Measurements from ENCODE around the gene OMD.

The OMD gene, protein sequence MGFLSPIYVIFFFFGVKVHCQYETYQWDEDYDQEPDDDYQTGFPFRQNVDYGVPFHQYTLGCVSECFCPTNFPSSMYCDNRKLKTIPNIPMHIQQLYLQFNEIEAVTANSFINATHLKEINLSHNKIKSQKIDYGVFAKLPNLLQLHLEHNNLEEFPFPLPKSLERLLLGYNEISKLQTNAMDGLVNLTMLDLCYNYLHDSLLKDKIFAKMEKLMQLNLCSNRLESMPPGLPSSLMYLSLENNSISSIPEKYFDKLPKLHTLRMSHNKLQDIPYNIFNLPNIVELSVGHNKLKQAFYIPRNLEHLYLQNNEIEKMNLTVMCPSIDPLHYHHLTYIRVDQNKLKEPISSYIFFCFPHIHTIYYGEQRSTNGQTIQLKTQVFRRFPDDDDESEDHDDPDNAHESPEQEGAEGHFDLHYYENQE

DNA sequence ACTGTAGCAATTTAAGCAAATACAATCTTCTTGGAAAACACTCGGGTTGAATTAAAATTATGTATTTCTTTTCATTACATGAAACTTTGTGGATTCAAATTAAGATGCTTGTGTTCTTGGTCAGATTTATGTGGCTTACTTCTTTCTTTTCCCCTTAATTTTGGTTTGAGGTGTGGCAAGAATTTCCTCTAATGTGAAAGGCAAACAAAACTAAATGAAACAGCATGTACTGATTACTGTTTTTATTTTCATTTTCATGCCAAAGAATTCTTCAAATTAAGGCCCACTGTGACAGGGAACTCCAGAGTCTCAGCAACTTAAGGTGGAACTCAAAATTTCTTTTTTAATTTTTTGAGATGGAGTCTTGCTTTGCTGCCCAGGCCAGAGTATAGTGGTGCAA, at the start of gene OMD:
TSS of gene OMD (minus strand) at position 132 of the 400 bp plus-strand sequence. CDS start 6,913 bp downstream, outside the sequence.
- peak; percentile 60 for DNase-seq (ENCODE audit: low read depth)

DNA sequence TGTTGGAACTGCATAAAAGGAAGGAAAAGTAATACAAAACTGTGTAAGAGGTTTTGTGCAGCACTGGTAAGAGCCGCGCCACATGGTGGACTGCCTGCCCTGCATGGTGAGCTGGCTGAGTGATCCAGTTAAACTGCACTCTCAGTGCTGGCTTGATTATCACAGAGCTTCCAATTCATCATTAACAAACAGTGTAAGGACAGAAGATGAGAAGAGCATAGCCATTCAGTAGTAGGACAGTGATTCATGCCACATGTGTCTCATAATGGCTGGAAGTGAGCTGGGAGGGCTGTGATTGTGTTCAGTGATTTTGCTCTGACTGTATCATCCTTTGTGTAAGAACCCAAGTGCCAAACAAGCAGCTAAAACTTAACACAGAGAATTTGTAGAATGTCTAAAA, 43.9 kb upstream of the OMD start:
- DNase-seq (ENCODE audit: low read depth), result peak; percentile 52

DNA sequence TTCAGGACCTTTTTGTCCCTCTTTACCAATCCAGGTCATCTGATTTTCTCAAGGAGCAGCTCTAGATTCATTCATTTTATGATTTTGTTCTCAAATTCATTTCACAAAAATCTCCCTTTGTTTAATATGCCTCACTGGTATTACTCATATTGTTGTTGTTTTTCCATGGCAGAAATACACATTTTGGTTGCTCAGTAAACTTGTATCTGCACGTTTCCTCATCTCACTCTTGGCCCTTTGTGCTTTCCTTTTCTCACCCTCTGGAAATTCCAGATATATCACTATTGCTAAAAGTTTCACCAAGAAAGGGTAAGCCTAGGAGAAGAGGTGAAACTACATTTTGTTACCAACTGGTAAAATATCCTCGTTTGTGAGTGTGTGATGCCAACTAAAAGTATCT, 43.2 kb upstream of the OMD start:
- DNase-seq (ENCODE audit: low read depth), result no peak

DNA sequence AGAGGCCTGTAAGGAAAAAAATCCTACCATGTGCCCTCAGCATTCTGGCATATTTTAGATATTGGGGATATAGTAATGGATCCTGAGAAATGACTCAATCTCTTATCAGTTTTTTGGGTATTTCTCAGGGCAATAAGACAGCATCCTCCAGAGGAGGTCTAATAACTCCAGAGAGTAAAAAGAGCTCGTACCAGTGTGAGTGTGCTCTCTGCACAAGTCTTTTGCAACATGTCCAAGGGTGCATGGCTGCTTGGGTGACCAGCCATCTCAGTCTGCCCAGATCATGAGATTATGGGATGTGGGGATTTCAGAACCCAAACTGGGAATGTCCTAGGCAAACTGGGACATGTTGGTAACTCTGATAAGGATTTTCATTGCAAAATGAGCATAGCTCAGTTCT, 42.8 kb upstream of the OMD start:
- no peak for DNase-seq (ENCODE audit: low read depth)

DNA sequence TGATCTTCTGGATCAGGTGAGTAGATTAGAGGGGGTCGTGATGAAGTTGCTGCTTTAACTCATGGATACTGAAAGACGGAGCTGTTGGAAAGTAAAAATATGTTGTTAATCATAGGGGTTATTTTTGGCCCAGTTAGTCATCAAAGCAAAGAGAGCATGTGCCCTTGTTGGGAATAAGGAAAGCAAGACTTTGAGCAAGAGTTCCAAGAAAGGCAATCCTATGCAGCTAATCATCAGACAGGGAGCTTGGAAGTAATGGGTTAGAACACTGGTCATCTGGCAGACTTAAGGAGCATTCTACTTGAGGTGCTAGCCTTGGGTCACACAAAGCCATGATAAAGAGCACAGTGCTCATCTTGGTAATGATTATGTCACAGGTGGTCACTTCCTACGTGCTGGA, 39.7 kb upstream of the OMD start:
- peak; percentile 92 for DNase-seq (ENCODE audit: low read depth)

DNA sequence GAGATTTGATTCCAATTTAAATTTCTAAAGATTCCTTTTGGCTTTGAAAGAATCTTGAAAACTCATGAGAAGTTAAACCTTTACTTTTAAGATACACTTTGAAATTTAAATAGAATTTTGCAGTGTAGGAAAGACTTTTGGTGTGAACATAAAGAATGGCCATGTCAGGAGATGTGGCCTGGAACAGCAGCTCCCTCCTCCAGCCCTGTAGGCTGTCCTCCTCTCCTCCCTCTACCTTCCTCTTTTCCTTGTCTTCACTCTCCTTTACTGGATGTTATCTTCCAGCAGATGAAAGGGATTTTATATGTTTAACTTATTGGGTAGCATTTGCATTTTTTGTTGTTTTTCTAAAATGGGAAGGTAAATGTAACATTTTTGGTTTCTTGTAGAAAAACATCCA, 39.1 kb upstream of the OMD start:
- DNase-seq (ENCODE audit: low read depth), result no peak

DNA sequence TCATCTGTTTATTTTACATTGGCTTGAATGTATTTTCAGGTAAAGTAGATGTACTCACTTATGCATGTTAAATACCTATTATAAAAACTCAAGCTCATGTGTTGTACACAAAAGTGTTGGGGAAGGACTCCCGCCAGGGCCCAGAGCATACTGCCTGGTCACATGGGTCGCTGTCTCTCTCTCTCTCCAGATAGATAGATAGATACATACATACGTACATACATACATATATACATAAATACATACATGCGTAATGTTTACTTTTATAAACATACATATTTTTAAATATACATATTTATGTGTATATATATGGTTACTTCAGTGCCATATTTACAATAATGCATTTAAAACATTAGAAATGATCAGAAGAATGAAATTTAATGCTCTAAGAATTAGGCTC, 33.3 kb upstream of the OMD start:
- no peak for DNase-seq (ENCODE audit: low read depth)

DNA sequence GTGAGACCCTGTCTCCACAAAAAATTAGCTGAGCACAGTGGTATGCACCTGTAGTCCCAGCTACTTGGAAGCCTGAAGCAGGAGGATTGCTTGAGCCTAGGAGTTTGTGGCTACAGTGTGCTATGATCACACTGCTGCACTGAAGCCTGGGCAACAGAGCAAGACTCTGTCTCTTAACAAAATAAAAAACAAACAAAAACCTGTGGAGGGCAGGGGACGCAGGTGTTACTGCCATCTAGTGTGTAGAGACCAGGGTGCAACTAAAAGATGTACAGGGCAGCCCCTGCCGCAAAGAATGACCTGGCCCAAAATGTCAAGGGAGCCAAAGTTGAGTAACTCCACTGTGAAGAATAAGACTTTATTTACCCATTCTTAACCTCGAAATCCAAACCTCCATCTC, 30.9 kb upstream of the OMD start:
- no peak for DNase-seq (ENCODE audit: low read depth)

DNA sequence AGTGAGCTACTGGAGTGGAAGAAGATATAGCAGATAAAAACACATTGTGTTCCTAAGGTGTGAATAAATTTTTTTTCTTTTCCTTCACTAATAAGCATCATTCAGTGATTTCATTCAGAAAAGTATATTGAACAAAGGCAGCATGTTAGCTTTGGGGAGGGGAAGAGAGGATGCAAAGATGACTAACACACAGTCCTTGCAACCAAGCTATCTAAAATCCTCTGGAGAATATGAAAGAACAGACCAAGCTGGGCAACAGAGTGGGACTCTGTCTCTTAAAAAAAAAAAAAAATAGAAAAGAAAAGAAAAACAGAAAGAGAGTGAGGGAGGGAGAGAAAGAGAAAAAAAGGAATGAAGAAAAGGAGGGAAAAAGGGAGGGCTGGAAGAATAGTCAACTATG, 22.3 kb upstream of the OMD start:
- DNase-seq (ENCODE audit: low read depth), result no peak

DNA sequence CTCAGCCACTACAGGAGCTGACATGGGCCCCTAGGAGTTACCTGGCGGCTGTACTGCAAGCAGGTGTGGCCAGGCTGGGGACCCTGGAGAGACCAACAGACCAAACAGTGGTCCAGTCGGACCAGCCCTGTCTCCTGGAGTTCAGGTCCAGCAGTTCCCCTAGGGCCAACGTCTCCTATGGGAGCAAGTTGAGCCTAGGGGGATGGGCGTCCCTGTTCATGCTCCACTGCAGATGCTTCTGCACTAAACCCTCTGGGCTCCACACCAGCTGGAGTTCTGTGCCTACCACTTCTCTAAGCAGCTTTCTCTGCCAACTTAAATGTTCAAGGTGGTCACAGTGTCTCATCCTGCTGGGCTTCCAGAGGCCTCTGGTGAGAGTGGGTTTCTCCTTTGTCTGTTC, 20.6 kb upstream of the OMD start:
- DNase-seq (ENCODE audit: low read depth), result no peak

DNA sequence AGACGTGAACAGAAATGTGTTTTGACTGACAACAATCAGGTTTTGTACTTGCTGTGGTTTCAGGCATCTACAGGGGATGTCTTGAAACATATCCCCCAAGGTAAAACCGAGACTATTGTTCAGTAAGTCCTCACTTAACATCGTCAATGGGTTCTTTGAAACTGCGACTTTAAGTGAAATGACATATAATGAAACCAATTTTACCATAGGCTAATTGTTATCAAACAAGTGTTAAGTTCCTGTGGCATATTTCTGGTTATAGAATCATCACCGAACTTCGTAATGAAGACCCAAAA, 16.4 kb upstream of the OMD start:
- no peak for DNase-seq (ENCODE audit: low read depth)

DNA sequence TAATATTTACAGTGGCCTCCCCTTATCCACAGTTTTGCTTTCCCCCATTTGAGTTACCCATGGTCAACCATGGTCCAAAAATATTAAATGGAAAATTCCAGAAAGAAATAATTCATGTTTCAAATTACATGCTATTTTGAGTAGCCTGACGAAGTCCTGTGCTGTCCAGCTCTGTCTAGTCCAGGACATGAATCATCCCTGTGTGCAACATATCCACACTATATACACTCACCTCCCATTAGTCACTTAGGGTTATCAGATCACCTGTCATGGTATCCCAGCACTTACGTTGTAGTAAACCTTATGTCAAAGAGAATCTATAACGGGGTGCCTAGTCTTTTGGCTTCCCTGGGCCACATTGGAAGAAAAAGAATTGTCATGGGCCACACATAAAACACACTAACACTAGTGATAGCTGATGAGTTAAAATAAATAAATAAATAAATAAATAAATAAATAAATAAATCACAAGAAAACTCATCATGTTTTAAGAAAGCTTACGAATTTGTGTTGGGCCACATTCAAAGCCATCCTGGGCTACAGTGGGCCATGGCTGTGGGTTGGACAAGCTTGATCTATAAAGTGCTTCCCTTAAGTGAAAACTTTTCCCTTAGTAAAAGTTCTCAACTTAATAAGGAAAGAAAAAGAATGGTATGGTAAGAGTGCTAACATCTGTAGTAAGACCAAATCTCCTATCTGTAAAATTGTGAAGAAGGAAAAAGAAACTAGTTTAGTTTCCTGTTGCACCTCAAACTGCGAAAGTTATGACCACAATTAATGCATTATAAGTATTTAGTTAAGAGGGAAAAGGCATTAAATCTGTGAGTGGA, 15.9 kb upstream of the OMD start:
- DNase-seq (ENCODE audit: low read depth), result no peak

DNA sequence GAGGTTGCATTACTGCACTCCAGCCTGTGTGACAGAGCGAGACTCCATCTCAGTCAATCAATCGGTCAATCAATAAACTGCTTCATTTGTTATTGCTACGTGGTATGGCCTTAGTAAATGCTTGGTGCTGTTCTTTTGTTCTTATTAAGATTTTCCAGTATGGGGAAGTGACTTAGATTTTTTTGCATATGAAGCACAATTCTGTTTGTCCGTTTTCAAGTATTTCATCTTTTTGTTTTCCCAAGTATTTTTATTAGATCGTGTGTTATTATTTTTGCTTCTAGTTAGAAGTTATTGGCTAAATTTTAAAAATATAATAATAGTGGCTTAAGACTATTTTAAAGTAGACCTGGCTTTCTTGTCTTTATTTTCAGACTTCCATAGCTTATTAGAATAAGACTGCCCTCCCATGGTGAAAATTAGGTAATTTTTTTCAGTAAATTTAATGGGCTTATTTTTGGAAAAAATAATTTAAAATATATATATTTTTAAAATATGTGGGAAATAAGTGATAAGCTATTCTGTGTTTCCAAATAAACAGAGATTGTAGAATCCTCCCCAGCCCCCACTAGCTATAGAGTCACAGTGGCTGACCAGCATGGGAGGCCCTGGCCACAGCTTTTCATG, 14.7 kb upstream of the OMD start:
- no peak for DNase-seq (ENCODE audit: low read depth)

DNA sequence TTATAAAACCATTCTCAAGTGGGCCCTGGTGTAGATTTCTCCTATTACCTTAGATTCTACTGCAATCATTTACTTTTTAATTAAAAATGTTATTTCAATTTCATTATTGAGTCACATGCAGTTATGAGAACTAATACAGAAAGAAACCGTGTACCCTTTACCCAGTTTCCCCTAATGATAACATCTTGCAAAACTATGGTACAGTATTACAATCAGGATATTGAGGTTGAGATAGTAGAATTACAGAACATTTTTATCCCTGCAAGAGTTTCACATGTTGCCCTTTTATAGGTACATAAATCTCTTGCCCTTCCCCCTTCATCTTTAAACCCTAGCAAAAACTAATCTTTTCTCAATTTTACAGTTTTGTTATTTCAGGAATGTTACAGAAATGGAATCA, 11.0 kb upstream of the OMD start:
- DNase-seq (ENCODE audit: low read depth), result no peak

DNA sequence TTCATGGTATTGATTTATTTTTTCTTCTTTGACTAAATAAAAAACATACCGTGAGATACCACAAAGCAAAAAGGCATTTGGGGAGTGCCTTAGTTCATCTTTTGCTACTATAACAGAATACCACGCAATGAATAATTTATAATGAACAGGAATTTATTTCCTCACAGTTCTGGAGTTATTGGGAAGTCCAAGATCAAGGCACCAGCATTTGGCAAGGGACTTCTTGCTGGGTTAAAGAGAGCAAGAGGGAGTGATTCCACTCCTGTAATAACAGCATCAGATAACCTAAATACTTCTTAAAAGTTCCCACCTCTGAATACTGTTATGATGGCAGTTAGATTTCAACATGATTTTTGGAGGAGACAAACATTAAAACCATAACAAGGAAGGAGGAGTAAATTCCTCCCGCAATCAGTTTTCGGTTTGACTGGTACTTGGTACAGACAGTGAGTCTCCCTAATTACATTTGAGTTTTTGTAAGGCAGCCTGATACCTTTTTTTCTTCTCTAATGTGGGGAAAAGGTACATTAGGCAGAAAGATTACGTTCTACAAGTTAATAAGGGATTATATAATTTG, 8.8 kb upstream of the OMD start:
- DNase-seq (ENCODE audit: low read depth), result no peak

DNA sequence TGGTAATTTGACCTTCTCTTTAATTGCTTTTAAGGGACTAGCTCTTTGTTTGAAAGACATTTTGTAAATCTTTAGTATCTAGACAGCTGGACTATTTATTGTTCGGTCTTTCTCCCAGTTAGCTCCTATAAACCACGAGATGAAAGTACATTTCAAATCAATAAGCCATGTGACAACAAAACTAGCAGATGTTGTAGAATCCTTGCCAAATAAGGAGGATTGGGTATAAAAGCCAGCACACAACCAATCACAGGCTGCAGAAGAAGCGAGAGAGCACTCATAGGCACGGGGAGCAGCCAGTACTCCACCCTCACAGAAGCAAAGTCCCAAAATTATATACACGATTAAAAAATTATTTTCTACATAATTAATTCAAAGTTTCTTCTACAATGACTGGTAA, 8.1 kb upstream of the OMD start:
- DNase-seq (ENCODE audit: low read depth), result no peak

DNA sequence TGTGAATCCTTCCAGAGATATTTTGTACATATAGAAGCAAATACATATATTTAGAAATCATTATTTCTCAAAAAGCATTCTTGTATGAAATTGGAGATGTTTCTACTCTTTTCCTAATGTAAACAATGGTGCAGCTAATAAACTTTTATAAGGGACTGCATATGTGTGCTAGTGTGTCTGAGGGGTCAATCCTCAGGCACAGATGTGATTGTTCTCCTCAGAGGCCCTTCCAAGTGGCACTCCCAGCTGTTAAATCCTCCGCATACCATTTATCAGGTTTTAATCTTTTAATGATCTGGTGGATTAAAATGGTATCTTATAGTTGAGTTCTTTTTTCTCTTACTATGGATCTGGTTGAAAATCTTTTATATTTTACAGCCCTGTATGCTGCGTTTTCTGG, 5.6 kb upstream of the OMD start:
- DNase-seq (ENCODE audit: low read depth), result no peak

DNA sequence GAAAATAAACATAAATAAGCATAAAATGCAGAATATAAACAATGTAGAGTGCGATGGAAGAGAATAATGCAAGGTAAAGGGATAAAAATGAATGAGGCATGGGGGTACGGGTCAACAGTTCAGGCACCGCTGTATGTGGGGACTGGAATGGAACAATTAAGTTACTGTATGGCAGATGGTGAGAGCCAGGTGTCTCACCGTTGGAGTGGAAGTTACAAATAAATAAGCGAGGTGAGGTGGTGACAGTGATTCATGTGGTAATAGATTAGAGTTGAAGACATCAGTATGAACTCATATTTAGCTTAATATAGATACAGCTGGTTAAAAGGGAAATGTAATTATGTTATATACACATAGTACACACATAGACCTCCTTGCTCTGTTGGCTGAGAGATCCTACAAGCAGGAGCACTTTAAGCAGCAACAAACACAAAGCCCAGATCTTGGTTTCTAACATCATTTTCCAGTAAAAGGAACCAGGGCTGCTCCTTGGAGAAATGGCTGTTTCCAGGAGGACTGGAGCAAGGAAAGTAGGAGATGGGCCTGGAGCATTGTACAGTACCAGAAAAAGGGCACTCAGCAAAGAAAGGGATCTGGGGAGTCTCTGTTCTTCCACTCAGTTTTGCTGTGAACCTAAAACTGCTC, 2.4 kb upstream of the OMD start:
- no peak for DNase-seq (ENCODE audit: low read depth)

DNA sequence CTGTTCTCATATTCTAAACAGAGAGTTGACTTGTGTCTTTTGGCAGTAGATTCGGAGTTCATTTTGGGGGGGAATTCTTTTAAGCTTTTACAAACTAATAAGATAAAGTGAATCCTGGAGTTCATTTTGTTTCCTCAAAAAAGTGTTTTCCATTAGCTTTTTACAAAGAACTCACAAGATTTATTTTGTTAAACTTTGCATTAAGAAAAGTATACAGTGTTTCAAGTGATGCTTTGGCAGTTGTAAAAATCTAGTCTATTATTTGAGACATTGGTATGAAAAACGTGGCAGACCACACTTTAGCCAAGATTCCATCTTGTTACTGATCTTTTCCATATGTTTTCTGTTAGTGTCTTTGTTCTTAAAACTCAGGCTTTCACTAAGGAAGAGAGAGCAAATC, 1.2 kb upstream of the OMD start:
- peak; percentile 37 for DNase-seq (ENCODE audit: low read depth)

DNA sequence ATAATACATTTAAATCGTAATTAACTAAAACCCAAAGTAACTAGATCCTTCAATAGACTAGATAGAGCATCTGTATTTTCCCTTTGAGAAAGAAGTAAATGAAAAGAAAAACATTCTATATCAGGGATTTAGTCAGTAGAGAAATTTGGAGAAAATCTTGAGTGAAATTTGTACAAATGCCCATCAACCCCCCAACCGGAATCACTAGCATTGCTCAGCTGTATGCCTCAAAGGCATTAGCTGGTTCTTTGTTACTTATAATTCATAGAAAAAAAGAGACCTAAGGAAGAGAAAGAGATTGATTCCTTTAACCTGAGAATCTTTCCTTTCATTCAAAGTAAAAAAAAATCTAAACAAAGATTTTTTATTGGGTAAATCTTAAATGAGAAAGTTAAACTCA, 659 bp downstream of the OMD start:
- no peak for DNase-seq (ENCODE audit: low read depth)

DNA sequence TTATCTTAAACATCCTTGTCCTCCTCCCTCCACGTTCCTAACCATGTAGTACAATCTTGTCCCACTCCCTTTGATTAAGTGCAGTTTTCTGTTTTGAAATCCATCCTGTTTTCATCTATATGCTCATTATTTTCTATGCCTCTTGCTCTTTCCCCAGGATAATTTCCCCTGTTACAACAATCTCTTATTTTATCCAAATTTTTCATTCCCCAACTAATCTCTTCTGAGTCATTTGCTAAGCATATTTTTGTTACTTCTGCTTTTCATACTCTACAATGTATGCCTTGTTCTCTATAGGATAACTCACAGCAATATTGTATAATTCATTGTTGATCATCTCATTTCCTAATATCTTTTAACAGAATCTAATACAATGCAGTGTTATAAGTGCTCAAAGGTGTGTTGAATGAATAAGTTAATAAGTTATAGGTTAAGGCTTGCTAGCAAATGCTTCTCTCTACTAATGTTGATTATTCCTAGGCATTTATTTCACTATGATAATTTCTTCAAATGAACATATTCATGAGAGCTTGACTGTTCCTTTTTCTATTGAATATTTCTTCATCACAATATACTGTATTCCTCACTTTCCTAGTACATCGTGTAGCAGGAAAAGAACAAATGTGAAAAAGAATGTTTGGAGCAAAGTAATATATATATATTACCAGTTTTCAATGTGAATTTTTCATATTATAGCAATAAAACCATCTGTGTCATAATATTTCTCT, 1.5 kb downstream of the OMD start:
- no peak for DNase-seq (ENCODE audit: low read depth)

DNA sequence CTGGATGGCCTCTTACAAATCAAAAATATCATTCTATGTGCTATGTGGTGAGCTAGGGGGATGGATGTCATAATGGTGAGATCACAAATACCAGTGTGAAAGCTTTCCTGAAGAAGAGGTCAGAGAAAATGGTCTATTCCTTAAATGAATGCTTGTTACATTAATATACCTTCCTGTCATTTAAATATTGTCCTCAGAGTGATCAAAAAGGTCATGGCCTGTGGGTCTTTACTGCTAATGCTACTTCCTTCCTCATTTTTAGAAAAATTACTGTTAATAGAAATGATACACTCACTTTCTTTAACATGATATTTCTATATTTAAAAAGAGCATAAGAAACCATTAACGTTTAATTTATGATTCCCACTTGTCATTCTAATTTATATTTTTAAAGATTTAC, 9.7 kb downstream of the OMD start:
- no peak for DNase-seq (ENCODE audit: low read depth)

Measured in GM04503 (cell line).